Activated CD4-positive, alpha-beta memory T cell treated with anti-CD3 and anti-CD28 coated beads, Interleukin-2, amount 10 ng/mL, durations not matched to agents 7 days and 5 days (primary cell): ENCODE measurements around the gene BET1. TPM values are rescaled to one million over a fixed set of nuclear protein-coding genes. Genes with fewer than 3 reads are reported as not detected.

ENCODE experiments used
- CTCF ChIA-PET: fragments of 350-600 bp; sonication (Branson Sonifier 250); formaldehyde crosslinking; loops from one replicate; lab custom pipeline; 2021; ENCODE audit warnings: antibody characterized with exemption, inconsistent platforms; lab: Charles Lee
- POLR2A ChIA-PET: fragments of 350-600 bp; sonication (Branson Sonifier 250); formaldehyde crosslinking; loops from one replicate; lab custom pipeline; 2021; ENCODE audit warnings: antibody characterized with exemption; lab: Charles Lee
- DNase-seq: peaks from one replicate; pipeline ENCODE4 v3.0.0-alpha.2; 2020
- H3K27ac Mint-ChIP-seq: one replicate; pipeline ENCODE4 v1.8.0; 2021; ENCODE audit warnings: mild to moderate bottlenecking, mixed read lengths
- H3K27me3 Mint-ChIP-seq: one replicate; pipeline ENCODE4 v1.8.0; 2021; ENCODE audit warnings: mixed read lengths
- H3K36me3 Mint-ChIP-seq: one replicate; pipeline ENCODE4 v1.8.0; 2021; ENCODE audit warnings: low read depth, mixed read lengths
- H3K4me1 Mint-ChIP-seq: one replicate; pipeline ENCODE4 v1.8.0; 2021; ENCODE audit warnings: mixed read lengths
- H3K4me3 Mint-ChIP-seq: one replicate; pipeline ENCODE4 v1.8.0; 2021; ENCODE audit warnings: mild to moderate bottlenecking, mixed read lengths
- H3K9me3 Mint-ChIP-seq: one replicate; pipeline ENCODE4 v1.8.0; 2021; ENCODE audit warnings: mixed read lengths
- total RNA-seq, 2 experiments: library from RNA; stranded (reverse); gene quantifications; one replicate each; pipeline ENCODE4 v1.2.3, GENCODE V29; 2021

BET1 gene
- total RNA-seq, 2 experiments from 2014 or later: 23.5 to 24.4 TPM

DNA sequence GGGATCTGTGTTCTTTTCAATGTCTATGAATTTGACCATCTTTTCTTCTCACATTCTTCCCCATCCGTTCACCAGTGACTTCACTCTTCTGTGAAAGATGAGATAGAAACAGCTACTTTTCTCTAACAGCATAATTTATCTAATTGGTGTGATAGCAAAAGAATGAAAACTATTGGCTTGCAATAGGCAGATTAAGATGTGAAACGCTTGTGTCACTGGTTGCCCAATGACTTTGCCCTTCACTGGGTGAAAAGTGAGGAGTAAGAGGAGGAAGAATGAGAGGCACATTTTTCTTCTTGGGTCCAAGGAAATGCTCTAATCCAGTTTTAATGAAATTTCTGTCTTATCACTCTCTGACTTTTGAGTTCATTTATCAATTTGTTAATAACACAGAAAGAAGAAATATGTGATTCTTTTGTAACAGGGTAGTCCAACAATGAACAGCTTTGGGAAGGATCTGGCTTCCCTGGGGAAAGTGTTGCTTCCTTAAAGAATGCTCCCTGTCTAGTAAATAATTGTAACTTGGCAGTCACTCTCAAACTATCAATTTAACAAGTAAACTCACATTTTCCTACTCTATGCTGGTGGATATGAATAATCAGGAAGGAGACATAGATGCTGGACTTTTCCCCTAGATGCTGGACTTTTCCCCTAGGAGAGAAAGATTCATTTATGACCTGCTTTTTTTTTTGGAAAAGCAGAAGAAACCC lies 35.1 kb downstream of the BET1 start:
- Mint-ChIP-seq H3K4me3 (no peak overlapping the region), H3K27me3 (no peaks in the 10 kb centered on the region), H3K36me3 (no peaks in the 10 kb centered on the region), H3K9me3 (no peaks in the 10 kb centered on the region), H3K27ac (no peak overlapping the region), H3K4me1 (no peaks in the 10 kb centered on the region)
- ChIA-PET CTCF (no interaction called here), POLR2A (no interaction called here)
- DNase-seq: no peak

DNA sequence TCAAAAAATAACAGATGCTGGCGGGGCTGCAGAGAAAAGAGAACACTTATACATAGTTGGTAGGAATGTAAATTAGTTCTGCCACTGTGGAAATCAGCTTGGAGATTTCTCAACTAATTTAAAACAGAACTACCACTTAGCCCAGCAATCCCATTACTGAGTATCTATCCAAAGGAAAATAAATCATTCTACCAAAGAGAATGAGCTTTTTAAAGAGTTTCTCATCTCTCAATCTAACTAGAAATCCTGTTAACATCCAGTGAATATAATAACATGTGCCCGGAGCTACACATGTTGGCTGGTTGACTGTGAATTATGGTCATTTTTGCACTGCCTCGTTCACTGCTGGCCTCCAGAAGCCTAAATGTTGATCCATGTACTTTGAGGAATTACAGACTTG lies 39.3 kb downstream of the BET1 start:
- Mint-ChIP-seq H3K4me1 (no peaks in the 10 kb centered on the region), H3K27ac (no peak overlapping the region)

DNA sequence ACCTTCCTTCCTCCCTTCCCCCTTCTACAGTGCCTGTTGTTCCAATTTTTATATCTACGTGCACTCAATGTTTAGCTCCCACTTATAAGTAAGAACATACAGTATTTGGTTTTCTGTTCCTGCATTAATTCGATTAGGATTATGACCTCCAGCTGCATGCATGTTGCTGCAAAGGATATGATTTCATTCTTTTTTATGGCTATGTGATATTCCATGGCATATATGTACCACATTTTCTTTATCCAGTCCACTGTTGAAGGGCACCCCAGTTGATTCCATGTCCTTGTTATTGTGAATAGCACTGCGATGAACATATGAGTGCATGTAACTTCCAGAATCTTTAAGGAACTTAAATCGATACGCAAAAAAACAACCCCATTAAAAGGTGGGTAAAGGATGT lies 39.9 kb downstream of the BET1 start:
- H3K27me3 Mint-ChIP-seq: no peaks in the 10 kb centered on the region
- no peak for DNase-seq
- no peaks in the 10 kb centered on the region for H3K36me3 Mint-ChIP-seq
- no peaks in the 10 kb centered on the region for H3K9me3 Mint-ChIP-seq
- H3K4me3 Mint-ChIP-seq: no peak overlapping the region
- ChIA-PET CTCF (interaction anchor here (0.6 kb wide), 1 partner anchor 92 kb away, joined by 3 read pairs; no protein-coding TSS in a partner anchor), POLR2A (no interaction called here)
- H3K4me1 Mint-ChIP-seq: no peaks in the 10 kb centered on the region
- H3K27ac Mint-ChIP-seq: no peak overlapping the region

More for the DNA sequence above, 39.3 kb downstream of the BET1 start:
- H3K36me3 Mint-ChIP-seq: no peaks in the 10 kb centered on the region
- no peaks in the 10 kb centered on the region for H3K27me3 Mint-ChIP-seq
- H3K9me3 Mint-ChIP-seq: no peaks in the 10 kb centered on the region
- ChIA-PET POLR2A (no interaction called here), CTCF (interaction anchor here (0.6 kb wide), 1 partner anchor 91 kb away, joined by 3 read pairs; no protein-coding TSS in a partner anchor)
- DNase-seq: no peak
- H3K4me3 Mint-ChIP-seq: no peak overlapping the region

GRCh38 chr7:93960986-93961385 lies 43.2 kb downstream of the BET1 start:
- Mint-ChIP-seq H3K27ac (no peak overlapping the region), H3K36me3 (no peaks in the 10 kb centered on the region), H3K4me1 (no peaks in the 10 kb centered on the region), H3K4me3 (no peak overlapping the region), H3K27me3 (no peaks in the 10 kb centered on the region), H3K9me3 (no peaks in the 10 kb centered on the region)
- POLR2A ChIA-PET: no interaction called here
- DNase-seq: no peak
- CTCF ChIA-PET: no interaction called here

DNA sequence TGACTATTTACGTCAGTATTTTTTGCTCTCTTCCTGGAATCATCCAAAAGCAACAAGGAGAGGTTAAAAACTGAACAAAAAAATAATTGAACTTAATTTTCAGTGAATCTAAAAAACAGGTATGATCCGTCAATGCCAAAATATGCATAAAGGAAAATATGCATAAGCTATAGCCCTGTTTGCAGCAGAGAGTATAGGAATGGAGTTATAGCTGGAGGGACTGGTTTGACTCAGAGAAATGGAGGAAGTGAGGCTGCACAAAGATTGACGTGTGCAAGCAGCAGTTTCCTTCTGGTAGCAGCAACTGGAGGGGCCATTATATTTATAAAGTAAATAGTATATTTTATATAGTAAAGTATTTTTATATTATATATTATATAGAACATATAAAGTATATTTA lies 45.5 kb downstream of the BET1 start:
- no peaks in the 10 kb centered on the region for H3K27me3 Mint-ChIP-seq
- no peak overlapping the region for H3K27ac Mint-ChIP-seq
- H3K4me3 Mint-ChIP-seq: no peak overlapping the region
- no peaks in the 10 kb centered on the region for H3K4me1 Mint-ChIP-seq
- CTCF ChIA-PET: no interaction called here
- POLR2A ChIA-PET: no interaction called here
- DNase-seq: no peak
- H3K9me3 Mint-ChIP-seq: no peaks in the 10 kb centered on the region
- H3K36me3 Mint-ChIP-seq: no peaks in the 10 kb centered on the region

DNA sequence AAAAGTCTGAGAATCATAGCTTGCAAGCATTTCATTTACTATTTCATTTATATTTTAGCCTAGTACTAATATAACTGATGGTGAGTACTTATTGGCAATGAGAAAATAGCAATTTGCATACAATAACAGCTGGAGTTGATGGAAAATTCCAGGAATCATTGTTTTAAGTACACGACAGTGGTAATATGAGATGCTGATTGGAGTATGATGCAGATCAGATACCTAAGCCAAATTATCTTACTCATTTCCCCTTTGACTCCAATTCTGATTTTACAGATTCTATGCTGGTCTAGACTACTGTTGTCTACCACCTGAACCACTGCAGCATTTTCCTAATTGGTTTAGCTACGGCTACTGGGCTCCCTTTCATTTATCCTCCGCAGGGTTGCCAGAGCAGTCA lies 45.9 kb downstream of the BET1 start:
- Mint-ChIP-seq H3K27ac (no peak overlapping the region), H3K9me3 (no peaks in the 10 kb centered on the region), H3K4me3 (no peak overlapping the region), H3K36me3 (no peaks in the 10 kb centered on the region), H3K4me1 (no peaks in the 10 kb centered on the region), H3K27me3 (no peaks in the 10 kb centered on the region)
- POLR2A ChIA-PET: no interaction called here
- CTCF ChIA-PET: no interaction called here
- DNase-seq: no peak

- H3K9me3 Mint-ChIP-seq: no peaks in the 10 kb centered on the region
- H3K27ac Mint-ChIP-seq: no peak overlapping the region
- DNase-seq: no peak
- no peaks in the 10 kb centered on the region for H3K27me3 Mint-ChIP-seq
- H3K4me3 Mint-ChIP-seq: no peak overlapping the region
- ChIA-PET CTCF (no interaction called here), POLR2A (no interaction called here)
- H3K4me1 Mint-ChIP-seq: no peaks in the 10 kb centered on the region
- no peaks in the 10 kb centered on the region for H3K36me3 Mint-ChIP-seq
These were observed 46.4 kb downstream of the BET1 start for GRCh38 chr7:93957767-93958166.

DNA sequence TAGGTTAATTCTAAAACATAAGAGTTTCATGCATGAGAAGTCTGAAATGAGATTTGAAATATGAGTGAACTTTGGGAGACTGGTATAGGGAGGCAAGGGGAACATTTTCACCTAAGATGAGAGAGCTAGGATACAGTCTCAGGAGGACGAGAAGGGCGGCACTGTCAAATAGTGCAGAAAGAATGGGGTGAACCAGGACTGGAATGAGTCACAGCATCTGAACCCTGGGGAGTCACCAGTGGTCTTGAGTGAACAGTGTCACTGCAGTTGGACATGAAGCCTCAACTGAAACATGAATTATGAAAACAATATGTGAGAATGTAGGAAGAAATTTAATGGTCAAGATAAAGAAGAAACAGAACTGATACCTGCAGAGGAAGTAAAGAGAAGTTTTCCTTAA lies 48.9 kb downstream of the BET1 start:
- ChIA-PET CTCF (no interaction called here), POLR2A (no interaction called here)
- Mint-ChIP-seq H3K27me3 (no peaks in the 10 kb centered on the region), H3K4me1 (no peaks in the 10 kb centered on the region), H3K36me3 (no peaks in the 10 kb centered on the region), H3K9me3 (no peaks in the 10 kb centered on the region), H3K4me3 (no peak overlapping the region), H3K27ac (no peak overlapping the region)
- DNase-seq: no peak

- ChIA-PET POLR2A (no interaction called here), CTCF (no interaction called here)
- Mint-ChIP-seq H3K4me3 (no peak overlapping the region), H3K9me3 (no peaks in the 10 kb centered on the region), H3K27ac (no peak overlapping the region), H3K27me3 (peaks cover 2% of the 10 kb centered on the region), H3K4me1 (no peaks in the 10 kb centered on the region), H3K36me3 (no peaks in the 10 kb centered on the region)
- no peak for DNase-seq
These were observed 54.7 kb downstream of the BET1 start for GRCh38 chr7:93949423-93949822.

DNA sequence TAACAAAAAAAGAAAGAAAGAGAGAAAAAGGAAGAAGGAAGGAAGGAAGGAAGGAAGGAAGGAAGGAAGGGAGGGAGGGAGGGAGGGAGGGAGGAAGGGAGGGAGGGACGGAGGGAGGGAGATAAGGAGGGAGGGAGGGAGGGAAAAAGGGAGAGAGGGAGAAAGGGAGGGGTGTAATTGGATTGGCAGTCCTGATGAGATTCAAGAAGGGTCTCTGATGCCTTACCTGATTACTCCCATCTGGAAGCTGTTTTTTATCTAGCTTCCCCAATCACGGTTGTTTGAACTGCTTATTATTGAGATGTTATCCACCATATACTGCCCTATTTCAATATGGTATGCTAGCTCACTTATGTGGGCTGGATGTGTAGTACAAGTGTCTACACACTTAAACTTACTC lies 55.3 kb downstream of the BET1 start:
- Mint-ChIP-seq H3K9me3 (no peaks in the 10 kb centered on the region), H3K4me1 (no peaks in the 10 kb centered on the region), H3K27me3 (peaks cover 5% of the 10 kb centered on the region), H3K4me3 (no peak overlapping the region), H3K27ac (no peak overlapping the region), H3K36me3 (no peaks in the 10 kb centered on the region)
- DNase-seq: no peak
- POLR2A ChIA-PET: no interaction called here
- CTCF ChIA-PET: no interaction called here

DNA sequence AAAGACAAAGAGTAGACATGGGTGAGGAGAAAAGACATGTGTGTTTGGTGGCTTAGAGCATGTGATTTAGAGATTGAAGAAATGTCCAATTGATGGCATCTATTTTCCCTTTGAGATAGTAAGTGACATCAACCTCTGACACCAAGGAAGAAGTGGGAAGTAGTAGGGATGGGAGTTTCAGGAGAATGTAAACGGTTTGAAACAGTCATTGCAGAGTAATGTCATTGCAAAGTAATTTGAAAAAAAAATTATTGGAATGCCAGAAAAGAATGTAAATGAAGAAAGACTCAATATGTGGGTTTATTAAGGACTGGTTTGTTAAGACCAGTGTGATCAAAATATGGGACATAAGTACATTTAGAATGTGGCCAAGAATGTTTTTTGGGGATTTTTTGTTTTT lies 56.0 kb downstream of the BET1 start:
- Mint-ChIP-seq H3K27me3 (peaks cover 7% of the 10 kb centered on the region), H3K4me3 (no peak overlapping the region), H3K9me3 (no peaks in the 10 kb centered on the region), H3K36me3 (no peaks in the 10 kb centered on the region), H3K4me1 (no peaks in the 10 kb centered on the region), H3K27ac (no peak overlapping the region)
- POLR2A ChIA-PET: no interaction called here
- CTCF ChIA-PET: no interaction called here
- no peak for DNase-seq

DNA sequence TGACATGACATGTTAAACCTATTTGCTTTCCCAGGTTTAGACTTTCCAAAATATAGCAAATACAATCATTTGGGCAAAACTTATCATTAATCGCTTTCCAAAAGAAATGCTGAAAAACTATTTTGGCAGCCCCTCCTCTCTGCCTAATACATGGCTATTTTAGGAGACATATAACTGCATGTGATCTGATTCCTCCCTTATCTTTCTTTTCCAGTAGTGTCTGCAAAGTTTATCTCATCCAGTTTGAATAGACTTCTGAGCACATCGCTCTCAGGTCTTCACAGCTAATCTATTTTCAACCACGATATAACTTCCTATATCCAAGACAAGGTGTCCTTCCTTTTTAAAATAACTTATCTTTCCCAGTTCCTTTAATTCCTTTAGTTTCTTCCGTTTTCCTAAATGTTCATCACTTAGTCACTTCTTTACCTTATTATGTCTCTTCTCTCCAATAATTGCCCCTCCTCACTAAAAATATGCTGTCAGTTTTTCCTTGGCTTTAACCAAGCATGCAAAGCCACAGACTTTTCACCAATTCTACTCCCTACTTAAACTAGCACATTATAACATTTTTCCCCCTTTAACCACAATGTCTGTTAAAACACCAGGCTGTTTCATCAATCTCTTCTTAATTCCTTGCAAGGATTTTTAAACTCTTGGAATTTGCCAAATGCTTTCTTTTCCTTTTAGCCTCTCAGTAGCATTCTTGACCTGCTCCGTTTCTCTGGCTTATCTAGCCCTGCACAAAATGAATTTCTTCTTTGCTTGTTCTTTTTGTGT lies 58.2 kb downstream of the BET1 start:
- Mint-ChIP-seq H3K9me3 (no peaks in the 10 kb centered on the region), H3K27ac (no peak overlapping the region), H3K27me3 (peaks cover 9% of the 10 kb centered on the region), H3K4me1 (no peaks in the 10 kb centered on the region), H3K4me3 (no peak overlapping the region), H3K36me3 (no peaks in the 10 kb centered on the region)
- ChIA-PET POLR2A (no interaction called here), CTCF (no interaction called here)
- no peak for DNase-seq

- Mint-ChIP-seq H3K27ac (no peak overlapping the region), H3K36me3 (no peaks in the 10 kb centered on the region), H3K9me3 (no peaks in the 10 kb centered on the region), H3K27me3 (peaks cover 11% of the 10 kb centered on the region), H3K4me1 (no peaks in the 10 kb centered on the region), H3K4me3 (no peak overlapping the region)
- DNase-seq: no peak
- POLR2A ChIA-PET: no interaction called here
- CTCF ChIA-PET: no interaction called here
These were observed 59.1 kb downstream of the BET1 start for GRCh38 chr7:93945083-93945482.

DNA sequence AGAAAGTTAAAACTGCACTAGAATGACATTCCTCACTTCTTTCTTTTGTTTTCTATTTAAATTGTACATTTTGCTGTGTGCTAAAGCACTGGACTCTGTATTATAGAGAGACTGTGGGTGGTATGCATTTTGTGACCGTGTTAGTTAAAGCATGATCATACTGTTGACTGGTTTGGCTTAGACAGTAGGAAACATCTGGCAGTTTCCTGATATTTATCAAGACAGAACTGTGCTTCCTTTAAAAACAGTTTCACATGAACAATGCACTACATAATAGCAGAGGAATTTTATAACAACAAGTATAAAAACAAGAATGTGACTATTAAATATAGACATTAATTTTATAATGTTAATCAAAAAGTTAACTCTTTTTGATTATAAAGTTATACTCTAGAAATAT lies 59.5 kb downstream of the BET1 start:
- POLR2A ChIA-PET: no interaction called here
- DNase-seq: no peak

More for the DNA sequence above, 59.5 kb downstream of the BET1 start:
- H3K27ac Mint-ChIP-seq: no peak overlapping the region
- no peak overlapping the region for H3K4me3 Mint-ChIP-seq
- H3K9me3 Mint-ChIP-seq: no peaks in the 10 kb centered on the region
- peaks cover 11% of the 10 kb centered on the region for H3K27me3 Mint-ChIP-seq
- no peaks in the 10 kb centered on the region for H3K4me1 Mint-ChIP-seq
- no peaks in the 10 kb centered on the region for H3K36me3 Mint-ChIP-seq
- CTCF ChIA-PET: no interaction called here
